ENCODE measurements around the gene FGFR4. TPM values are rescaled to one million over a fixed set of nuclear protein-coding genes. Genes with fewer than 3 reads are reported as not detected.

Gene FGFR4
- total and polyA plus RNA-seq, 2 experiments from 2014 or later = 43.4 to 150 TPM

GRCh38 chr5:177128551-177128981 lies 41.9 kb downstream of the FGFR4 start:
- Histone ChIP-seq H3K27ac (ENCODE audit: low read depth) (no peak overlapping the region), H3K4me3 (no peak overlapping the region), H2AFZ (no peak overlapping the region), H3F3A (replicated peaks; ENCODE audit: low read depth) (no peaks in the 10 kb centered on the region; the same call in 1 of the 2 replicates), H3K9me2 (ENCODE audit: insufficient read depth) (no peaks in the 10 kb centered on the region; the same call in 1 of the 2 replicates), H3K36me3 (ENCODE audit: insufficient read depth) (no peaks in the 10 kb centered on the region), H3K79me2 (replicated peaks; ENCODE audit: insufficient read depth) (peaks cover 13% of the 10 kb centered on the region), H4K20me1 (replicated peaks; ENCODE audit: insufficient read depth) (no peaks in the 10 kb centered on the region), H3K4me1 (ENCODE audit: insufficient read depth) (peaks cover 15% of the 10 kb centered on the region), H3K4me2 (no peak overlapping the region), H3K27me3 (ENCODE audit: insufficient read depth) (no peaks in the 10 kb centered on the region)
- ATAC-seq = no peak
- Mint-ChIP-seq H3K4me1 (peaks cover 31% of the 10 kb centered on the region), H3K4me3 (no peak overlapping the region; the same call in 2 of the 3 replicates), H3K27ac (no peak overlapping the region), H3K27me3 (ENCODE audit: insufficient read depth, low read depth, poor library complexity) (peaks cover 20% of the 10 kb centered on the region), H3K36me3 (ENCODE audit: low read depth) (peaks cover 4% of the 10 kb centered on the region; the same call in 1 of the 3 replicates), H3K9me3 (no peaks in the 10 kb centered on the region)
- TF ChIP-seq EZH2phosphoT487 (IDR thresholded peaks at IDR 0.05; ENCODE audit: unreplicated experiment) (no peak), NANOG (IDR thresholded peaks at IDR 0.05; ENCODE audit: borderline replicate concordance) (no peak), ZNF331 (CRISPR knock-in tag; IDR thresholded peaks at IDR 0.05; ENCODE audit: low read depth) (no peak), EZH2 (IDR thresholded peaks at IDR 0.05; ENCODE audit: low read depth, unreplicated experiment) (no peak), ZNF114 (CRISPR knock-in tag; IDR thresholded peaks at IDR 0.05) (no peak), JUNB (IDR thresholded peaks at IDR 0.05; ENCODE audit: unreplicated experiment) (no peak), ETS1 (IDR thresholded peaks at IDR 0.05) (no peak), CTCF (conservative IDR thresholded peaks at IDR 0.05; ENCODE audit: low read depth in 2 of 2) (no peak), STAT1 (IDR thresholded peaks at IDR 0.05; ENCODE audit: unreplicated experiment) (no peak), REST (IDR thresholded peaks at IDR 0.05; ENCODE audit: unreplicated experiment) (no peak), CREB1 (CRISPR knock-in tag; IDR thresholded peaks at IDR 0.05; ENCODE audit: low read depth) (no peak), ZNF462 (CRISPR knock-in tag; IDR thresholded peaks at IDR 0.05) (no peak), POLR2AphosphoS5 (IDR thresholded peaks at IDR 0.05; ENCODE audit: low read depth) (no peak)
- DNase-seq (ENCODE audit: low spot score) = no peak

All from GM23338 (cell line).